GM12801 (cell line): ENCODE measurements around the gene RNF141.

Experiments
- CTCF ChIP-seq: IDR thresholded peaks from one replicate; pipeline ENCODE4 v1.5.1; 2011; ENCODE audit warnings: control low read depth; ENCODE audit not compliant: insufficient read length; ENCODE audit errors: extremely low read depth

The RNF141 gene

GRCh38 chr11:10490032-10490397 lies 51.0 kb downstream of the RNF141 start:
- TF ChIP-seq CTCF = no peak

DNA sequence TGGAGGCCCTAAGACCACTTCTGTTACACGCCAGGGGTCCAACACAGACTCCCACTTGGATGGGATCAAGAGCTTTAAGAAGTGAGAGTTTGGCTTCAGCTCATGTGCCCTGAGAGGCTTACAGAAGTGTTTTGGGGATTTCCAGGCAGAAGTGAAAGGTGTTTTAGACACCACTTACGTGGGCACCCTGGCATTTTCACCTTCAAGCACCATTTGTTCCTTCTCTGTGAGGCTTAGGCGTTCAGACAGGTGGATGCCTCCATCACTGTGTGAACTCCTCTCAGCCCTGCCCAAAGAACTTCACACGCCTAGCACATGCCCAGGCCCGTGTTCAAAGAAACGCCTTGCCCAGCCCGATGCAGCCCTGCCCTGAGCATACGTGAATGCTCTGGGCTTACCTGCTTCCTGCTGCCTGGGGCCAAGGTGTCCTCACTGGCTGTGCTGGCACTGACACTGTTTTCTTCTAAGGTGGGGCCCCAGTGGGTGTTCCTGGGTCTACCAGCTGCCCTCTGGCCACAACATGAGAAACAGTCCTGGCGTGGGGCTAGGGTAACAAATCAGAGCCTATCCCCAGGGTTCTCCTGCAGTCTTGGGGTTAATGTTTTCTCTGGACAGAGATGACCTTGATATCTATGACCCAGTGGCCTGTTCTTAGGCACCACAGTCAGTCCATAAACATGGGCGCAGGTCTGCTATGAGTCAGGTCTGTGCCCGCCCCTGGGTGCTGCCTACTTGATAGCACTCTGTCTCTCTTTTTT lies 51.9 kb downstream of the RNF141 start:
- no peak for TF ChIP-seq CTCF

DNA sequence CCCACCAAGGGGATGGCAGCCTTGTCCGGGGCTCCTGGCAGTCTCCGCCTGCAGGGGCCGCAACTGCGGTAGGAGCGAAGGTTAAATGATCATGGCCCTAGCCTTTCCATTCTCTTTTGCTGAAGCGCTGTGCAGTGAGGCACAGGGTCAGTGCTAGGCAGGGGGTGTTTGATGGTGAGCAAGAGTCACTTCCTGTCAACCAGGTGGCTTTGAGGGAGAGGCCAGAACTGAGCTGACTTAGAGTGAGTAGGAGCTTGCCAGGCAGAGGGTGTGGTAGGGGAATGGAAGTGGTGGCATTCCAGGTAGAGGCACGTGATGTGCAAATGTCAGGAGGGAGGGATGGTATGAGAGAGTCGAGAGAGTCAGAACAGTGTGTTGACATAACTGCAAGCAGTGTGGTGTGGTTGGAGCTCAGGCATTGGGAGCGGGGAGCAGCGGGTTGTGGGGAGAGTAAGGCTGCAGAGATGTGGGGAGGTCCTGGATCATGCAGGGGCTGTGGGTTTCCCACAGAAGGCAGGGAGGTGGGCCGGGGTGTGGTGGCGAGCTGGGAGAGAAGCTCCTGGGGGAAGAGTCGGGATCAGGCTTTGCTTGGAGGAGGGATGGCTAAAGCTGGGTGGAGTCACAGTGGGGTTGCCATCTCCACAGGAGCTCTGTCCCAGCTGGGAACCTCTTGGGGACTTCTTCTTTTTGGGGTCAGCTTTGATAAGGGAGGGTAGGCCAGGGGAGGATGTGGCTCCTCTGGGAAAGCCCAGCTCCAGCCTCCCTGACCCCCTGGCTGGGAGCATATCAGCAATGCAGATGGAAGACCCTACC lies 52.7 kb downstream of the RNF141 start:
- no peak for TF ChIP-seq CTCF

DNA sequence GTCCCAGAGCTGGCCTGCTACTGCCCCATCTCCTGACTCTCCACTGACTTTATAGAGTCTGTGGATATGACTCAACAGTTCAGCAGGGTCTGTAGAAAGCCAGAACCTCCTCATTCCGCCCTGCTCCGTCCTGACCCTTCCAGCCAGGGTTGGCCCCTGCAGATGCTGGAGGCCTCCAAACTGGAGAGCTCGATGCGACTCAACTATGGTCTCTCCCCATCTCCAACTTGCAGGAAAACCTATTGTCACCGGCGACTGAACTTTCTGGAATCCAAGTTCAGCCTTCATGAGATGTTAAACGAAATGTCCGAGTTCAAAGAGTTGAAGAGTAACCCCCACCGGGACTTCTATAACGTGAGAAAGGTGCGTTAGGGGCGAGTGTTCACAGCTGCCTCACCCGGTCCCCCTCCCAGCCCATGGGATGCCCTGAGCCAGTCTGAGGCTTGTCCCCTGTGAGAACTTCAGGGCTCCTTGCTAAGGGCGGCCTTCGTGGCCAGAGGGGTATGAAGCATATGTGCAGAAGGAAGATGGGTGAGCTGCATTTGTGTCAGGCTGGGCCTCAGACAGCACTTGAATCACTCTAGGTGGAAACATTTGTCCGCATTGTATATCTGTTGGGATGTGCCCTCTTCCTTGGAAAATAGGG lies 53.9 kb downstream of the RNF141 start:
- no peak for TF ChIP-seq CTCF

- no peak for TF ChIP-seq CTCF
These were observed 54.7 kb downstream of the RNF141 start for GRCh38 chr11:10486161-10486840.

- no peak for TF ChIP-seq CTCF
These were observed 55.3 kb downstream of the RNF141 start for GRCh38 chr11:10485646-10486045.
